A549 (cell line): ENCODE data around the gene BEST4.

ENCODE experiments used
- CHD4 ChIP-seq: fragments of 200-600 bp; sonication (generic); IDR thresholded peaks from 2 replicates; pipeline ENCODE4 v1.6.1; 2016; ENCODE audit warnings: antibody characterized with exemption, mild to moderate bottlenecking, borderline replicate concordance
- EHMT2 ChIP-seq: fragments of 200-600 bp; sonication (generic); IDR thresholded peaks from 2 replicates; pipeline ENCODE4 v1.6.1; 2016; ENCODE audit warnings: antibody characterized with exemption, low read depth, mild to moderate bottlenecking, moderate library complexity
- EP300 ChIP-seq, 2 experiments: fragments of >200 bp; sonication (Bioruptor Twin); formaldehyde crosslinking; IDR thresholded peaks; 2 replicates in 1 of 2; 3 replicates in 1 of 2; pipeline ENCODE4 v1.6.1; 2016 to 2017
- TF ChIP-seq, protein P1 (sequence below): fragments of 200-600 bp; sonication (generic); IDR thresholded peaks from 2 replicates; pipeline ENCODE4 v1.6.1; 2016; ENCODE audit warnings: antibody characterized with exemption, mild to moderate bottlenecking, moderate library complexity
- TF ChIP-seq, protein P2 (sequence below): fragments of 250-450 bp; sonication (Bioruptor Pico); IDR thresholded peaks from 2 replicates; pipeline ENCODE4 v1.5.0; 2020; ENCODE audit warnings: low read depth, mild to moderate bottlenecking, moderate library complexity
- TF ChIP-seq, protein P3 (sequence below): fragments of >200 bp; sonication (Bioruptor Twin); formaldehyde crosslinking; IDR thresholded peaks from 3 replicates; pipeline ENCODE4 v1.5.1; 2016
- TF ChIP-seq, protein P4 (sequence below): fragments of 450-650 bp; IDR thresholded peaks from 2 replicates; pipeline ENCODE4 v1.6.1; 2014; ENCODE audit warnings: antibody characterized with exemption

DNA sequence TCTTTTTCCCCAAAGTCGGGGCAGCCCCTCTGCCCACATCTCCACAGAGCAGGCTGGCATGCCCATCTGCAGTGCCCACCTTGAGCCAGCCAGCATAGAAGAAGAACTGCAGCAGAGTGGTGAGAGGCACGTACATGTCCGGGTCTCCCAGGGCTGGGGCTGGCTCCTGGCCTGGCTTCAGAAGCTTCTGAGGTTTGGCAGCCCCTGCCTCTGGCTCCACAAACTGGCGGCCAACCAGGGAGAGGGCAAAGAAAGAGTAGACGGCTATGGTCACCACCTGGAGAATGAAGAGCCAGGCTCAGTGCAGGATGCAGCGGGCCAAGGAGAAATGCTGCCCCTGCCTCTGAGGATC is 3.0 kb downstream of the BEST4 start:
- TF ChIP-seq, protein P1, sequence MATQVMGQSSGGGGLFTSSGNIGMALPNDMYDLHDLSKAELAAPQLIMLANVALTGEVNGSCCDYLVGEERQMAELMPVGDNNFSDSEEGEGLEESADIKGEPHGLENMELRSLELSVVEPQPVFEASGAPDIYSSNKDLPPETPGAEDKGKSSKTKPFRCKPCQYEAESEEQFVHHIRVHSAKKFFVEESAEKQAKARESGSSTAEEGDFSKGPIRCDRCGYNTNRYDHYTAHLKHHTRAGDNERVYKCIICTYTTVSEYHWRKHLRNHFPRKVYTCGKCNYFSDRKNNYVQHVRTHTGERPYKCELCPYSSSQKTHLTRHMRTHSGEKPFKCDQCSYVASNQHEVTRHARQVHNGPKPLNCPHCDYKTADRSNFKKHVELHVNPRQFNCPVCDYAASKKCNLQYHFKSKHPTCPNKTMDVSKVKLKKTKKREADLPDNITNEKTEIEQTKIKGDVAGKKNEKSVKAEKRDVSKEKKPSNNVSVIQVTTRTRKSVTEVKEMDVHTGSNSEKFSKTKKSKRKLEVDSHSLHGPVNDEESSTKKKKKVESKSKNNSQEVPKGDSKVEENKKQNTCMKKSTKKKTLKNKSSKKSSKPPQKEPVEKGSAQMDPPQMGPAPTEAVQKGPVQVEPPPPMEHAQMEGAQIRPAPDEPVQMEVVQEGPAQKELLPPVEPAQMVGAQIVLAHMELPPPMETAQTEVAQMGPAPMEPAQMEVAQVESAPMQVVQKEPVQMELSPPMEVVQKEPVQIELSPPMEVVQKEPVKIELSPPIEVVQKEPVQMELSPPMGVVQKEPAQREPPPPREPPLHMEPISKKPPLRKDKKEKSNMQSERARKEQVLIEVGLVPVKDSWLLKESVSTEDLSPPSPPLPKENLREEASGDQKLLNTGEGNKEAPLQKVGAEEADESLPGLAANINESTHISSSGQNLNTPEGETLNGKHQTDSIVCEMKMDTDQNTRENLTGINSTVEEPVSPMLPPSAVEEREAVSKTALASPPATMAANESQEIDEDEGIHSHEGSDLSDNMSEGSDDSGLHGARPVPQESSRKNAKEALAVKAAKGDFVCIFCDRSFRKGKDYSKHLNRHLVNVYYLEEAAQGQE: no peak
- TF ChIP-seq CHD4 (no peak), EHMT2 (no peak), EP300 (IDR thresholded peaks at IDR 0.05) (no peak)
- TF ChIP-seq, protein P2, sequence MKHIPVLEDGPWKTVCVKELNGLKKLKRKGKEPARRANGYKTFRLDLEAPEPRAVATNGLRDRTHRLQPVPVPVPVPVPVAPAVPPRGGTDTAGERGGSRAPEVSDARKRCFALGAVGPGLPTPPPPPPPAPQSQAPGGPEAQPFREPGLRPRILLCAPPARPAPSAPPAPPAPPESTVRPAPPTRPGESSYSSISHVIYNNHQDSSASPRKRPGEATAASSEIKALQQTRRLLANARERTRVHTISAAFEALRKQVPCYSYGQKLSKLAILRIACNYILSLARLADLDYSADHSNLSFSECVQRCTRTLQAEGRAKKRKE (CRISPR knock-in tag): no peak
- TF ChIP-seq, protein P3, sequence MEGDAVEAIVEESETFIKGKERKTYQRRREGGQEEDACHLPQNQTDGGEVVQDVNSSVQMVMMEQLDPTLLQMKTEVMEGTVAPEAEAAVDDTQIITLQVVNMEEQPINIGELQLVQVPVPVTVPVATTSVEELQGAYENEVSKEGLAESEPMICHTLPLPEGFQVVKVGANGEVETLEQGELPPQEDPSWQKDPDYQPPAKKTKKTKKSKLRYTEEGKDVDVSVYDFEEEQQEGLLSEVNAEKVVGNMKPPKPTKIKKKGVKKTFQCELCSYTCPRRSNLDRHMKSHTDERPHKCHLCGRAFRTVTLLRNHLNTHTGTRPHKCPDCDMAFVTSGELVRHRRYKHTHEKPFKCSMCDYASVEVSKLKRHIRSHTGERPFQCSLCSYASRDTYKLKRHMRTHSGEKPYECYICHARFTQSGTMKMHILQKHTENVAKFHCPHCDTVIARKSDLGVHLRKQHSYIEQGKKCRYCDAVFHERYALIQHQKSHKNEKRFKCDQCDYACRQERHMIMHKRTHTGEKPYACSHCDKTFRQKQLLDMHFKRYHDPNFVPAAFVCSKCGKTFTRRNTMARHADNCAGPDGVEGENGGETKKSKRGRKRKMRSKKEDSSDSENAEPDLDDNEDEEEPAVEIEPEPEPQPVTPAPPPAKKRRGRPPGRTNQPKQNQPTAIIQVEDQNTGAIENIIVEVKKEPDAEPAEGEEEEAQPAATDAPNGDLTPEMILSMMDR: no peak
- TF ChIP-seq, protein P4, sequence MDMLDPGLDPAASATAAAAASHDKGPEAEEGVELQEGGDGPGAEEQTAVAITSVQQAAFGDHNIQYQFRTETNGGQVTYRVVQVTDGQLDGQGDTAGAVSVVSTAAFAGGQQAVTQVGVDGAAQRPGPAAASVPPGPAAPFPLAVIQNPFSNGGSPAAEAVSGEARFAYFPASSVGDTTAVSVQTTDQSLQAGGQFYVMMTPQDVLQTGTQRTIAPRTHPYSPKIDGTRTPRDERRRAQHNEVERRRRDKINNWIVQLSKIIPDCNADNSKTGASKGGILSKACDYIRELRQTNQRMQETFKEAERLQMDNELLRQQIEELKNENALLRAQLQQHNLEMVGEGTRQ: no peak
